IPS-20b (cell line): Measurements from ENCODE around the gene FTH1.
"Not testable (repeated sequence)": the region's sequence is repeated elsewhere in the genome, so short reads cannot be mapped to it uniquely, and the experiment has no call there.

Source experiments
- H3K27ac ChIP-seq: one replicate; pipeline ENCODE4 v1.5.1; 2013; ENCODE audit warnings: low read length
- H3K27me3 ChIP-seq: 2 replicates; pipeline ENCODE4 v1.6.1; 2013; ENCODE audit warnings: mild to moderate bottlenecking, low read length, inconsistent platforms; ENCODE audit not compliant: insufficient read depth
- H3K36me3 ChIP-seq: 2 replicates; pipeline ENCODE4 v1.6.1; 2013; ENCODE audit warnings: low read depth, mild to moderate bottlenecking, inconsistent platforms, low read length, moderate library complexity; ENCODE audit not compliant: insufficient read depth
- H3K4me1 ChIP-seq: 2 replicates; pipeline ENCODE4 v1.6.1; 2013; ENCODE audit warnings: mild to moderate bottlenecking, control low read depth, inconsistent platforms, low read length, moderate library complexity; ENCODE audit not compliant: insufficient read depth
- H3K4me3 ChIP-seq: 2 replicates; pipeline ENCODE4 v1.5.1; 2013; ENCODE audit warnings: mild to moderate bottlenecking, low read length, inconsistent platforms
- H3K9ac ChIP-seq: 2 replicates; pipeline ENCODE4 v1.6.1; 2013; ENCODE audit warnings: low read depth, mild to moderate bottlenecking, inconsistent platforms, low read length, moderate library complexity
- H3K9me3 ChIP-seq: 2 replicates; pipeline ENCODE4 v1.6.1; 2013; ENCODE audit warnings: mild to moderate bottlenecking, low read depth, low read length, inconsistent platforms; ENCODE audit not compliant: insufficient read depth

The FTH1 gene

DNA sequence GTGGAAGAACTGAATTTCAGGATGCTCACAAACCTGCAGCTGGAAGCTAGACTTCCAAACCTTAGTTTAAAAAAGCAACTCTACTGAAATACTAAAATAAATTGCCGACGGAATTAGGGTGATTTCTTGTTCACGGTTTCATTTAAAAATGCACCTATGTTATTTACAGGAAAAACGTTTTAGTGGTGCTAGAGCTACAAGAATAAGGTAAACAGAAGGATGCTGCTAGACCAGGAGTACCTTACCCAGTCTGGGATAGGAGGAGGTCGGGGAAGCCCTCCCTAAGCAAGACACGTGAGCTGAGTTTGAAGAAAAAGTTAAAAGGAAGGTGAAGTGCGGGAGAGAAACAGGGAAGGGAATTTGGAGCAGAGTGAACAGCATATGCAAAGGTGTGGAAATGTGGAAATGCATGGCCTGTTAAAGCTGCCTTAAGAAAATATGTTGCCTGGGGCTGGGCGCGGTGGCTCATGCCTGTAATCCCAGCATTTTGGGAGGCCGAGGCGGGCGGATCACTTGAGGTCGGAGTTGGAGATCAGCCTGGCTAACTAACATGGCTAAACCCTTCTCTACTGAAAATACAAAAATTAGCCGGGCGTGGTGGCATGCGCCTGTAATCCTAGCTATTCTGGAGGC is 1.4 kb upstream of the FTH1 start:
- H3K4me3 ChIP-seq = peak overlapping the region; percentile 100
- H3K27me3 ChIP-seq = no peaks in the 10 kb centered on the region
- peaks cover 33% of the 10 kb centered on the region for H3K4me1 ChIP-seq
- H3K27ac ChIP-seq = no peak overlapping the region
- H3K9ac ChIP-seq = peak overlapping the region; percentile 98; the same call in 1 of the 2 replicates
- peaks cover 23% of the 10 kb centered on the region for H3K36me3 ChIP-seq
- no peaks in the 10 kb centered on the region for H3K9me3 ChIP-seq

DNA sequence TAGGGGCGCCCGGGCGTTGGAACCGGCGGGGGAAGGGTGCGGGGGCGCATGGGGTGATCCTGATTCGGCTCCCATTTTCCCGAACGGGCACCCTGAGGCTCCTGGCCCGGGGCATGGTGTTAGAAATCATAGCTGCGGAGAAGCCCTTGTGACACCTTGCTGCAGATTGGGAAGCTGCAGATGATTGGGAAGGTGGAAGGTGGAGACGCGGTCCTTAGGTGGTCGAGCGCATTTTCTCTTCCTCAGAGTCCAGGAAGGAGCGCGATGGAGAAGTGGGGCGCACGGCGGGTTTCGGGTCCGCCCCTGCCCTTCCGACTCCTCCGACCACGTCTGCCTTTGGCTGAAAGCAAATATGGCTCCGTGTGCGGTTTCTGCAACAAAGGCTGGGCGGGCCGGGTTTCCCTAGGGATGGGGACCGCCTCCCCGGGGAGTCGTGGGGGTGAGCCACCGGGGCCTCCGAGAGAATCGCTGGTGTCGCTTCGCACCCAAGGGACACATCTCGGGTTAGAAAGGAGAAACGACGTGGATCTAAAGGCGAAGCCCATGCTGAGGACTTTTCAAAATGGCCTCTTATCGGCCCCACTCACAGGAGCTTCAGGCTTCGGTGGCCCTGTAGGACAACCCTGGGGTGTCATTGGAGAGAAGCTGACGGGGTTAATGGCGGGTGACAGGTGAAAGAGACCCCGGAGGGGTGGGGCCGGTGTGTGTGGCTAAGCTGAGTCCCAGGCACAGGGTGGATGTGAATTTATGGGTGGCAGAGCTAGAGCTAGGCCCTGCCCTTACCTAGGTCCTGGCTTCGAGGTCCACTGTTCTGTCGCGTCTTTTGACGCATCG is 707 bp upstream of the FTH1 start:
- no peaks in the 10 kb centered on the region for H3K27me3 ChIP-seq
- H3K36me3 ChIP-seq = peaks cover 30% of the 10 kb centered on the region
- H3K27ac ChIP-seq = peak overlapping the region; percentile 92
- H3K9me3 ChIP-seq = no peaks in the 10 kb centered on the region
- H3K9ac ChIP-seq = peak overlapping the region; percentile 98
- peaks cover 28% of the 10 kb centered on the region for H3K4me1 ChIP-seq
- peak overlapping the region; percentile 100 for H3K4me3 ChIP-seq

DNA sequence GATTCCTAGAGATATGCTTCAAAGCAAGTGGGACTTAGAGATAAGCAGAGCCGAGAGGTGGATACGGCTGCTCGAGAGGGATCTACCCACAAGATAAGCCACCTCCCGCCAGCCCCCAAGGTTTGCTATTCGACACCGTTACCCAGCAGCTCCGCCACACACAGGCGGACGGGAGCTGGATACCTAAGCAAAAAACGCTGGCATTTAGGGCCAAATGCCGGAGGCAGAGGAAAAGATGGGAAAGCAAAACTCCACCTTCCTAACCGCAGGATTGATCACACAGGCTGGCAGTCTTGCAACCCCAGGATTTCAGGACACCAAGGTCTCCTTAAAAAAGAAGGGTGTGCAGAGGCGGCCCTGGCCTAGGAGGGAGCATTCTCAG is 709 bp downstream of the FTH1 start:
- Histone ChIP-seq H3K27ac (no peak overlapping the region), H3K9me3 (no peaks in the 10 kb centered on the region), H3K9ac (peak overlapping the region; percentile 96), H3K27me3 (no peaks in the 10 kb centered on the region), H3K36me3 (peaks cover 36% of the 10 kb centered on the region), H3K4me3 (peak overlapping the region; percentile 100), H3K4me1 (peaks cover 17% of the 10 kb centered on the region; the same call in 1 of the 2 replicates)

GRCh38 chr11:61964666-61965271 is 2.7 kb downstream of the FTH1 start:
- not testable (repeated sequence) for H3K9me3 ChIP-seq, H3K9ac ChIP-seq, H3K27ac ChIP-seq, H3K27me3 ChIP-seq, H3K4me1 ChIP-seq
- H3K36me3 ChIP-seq = peaks cover 36% of the 10 kb centered on the region
- H3K4me3 ChIP-seq = peak overlapping the region; percentile 100

DNA sequence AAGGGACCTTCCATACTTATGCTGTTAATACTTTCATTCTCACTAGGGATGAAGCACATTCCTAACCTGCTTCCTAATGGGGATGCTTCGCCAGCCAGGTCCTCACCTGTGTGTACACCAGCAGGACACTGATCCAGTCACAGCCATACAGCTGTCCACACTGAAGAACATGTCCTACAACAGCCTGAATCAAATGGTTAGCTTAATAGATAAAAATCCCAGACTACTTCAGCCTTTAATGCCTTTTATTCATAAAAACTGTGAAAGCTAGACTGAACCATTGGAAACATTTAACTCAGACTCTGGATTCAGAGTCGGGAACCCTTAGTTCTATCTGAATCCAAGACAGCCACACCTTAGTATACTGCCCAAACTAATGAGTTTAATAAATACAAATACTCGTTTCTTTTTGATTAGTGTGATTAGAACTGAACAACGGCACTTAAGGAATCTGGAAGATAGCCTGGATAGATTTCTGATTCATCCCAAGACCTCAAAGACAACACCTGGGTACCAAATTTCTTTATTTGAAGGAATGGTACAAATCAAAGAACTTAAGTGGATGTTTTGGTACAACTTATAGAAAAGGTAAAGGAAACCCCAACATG is 3.3 kb downstream of the FTH1 start:
- Histone ChIP-seq H3K27ac (no peak overlapping the region), H3K36me3 (peaks cover 36% of the 10 kb centered on the region), H3K4me3 (no peak overlapping the region), H3K9ac (no peak overlapping the region), H3K4me1 (peaks cover 9% of the 10 kb centered on the region; the same call in 1 of the 2 replicates), H3K9me3 (no peaks in the 10 kb centered on the region), H3K27me3 (no peaks in the 10 kb centered on the region)

GRCh38 chr11:61963282-61964057 is 4.0 kb downstream of the FTH1 start:
- Histone ChIP-seq H3K9ac (no peak overlapping the region), H3K4me1 (peaks cover 4% of the 10 kb centered on the region; the same call in 1 of the 2 replicates), H3K36me3 (peaks cover 36% of the 10 kb centered on the region), H3K4me3 (no peak overlapping the region), H3K27ac (no peak overlapping the region), H3K27me3 (no peaks in the 10 kb centered on the region), H3K9me3 (no peaks in the 10 kb centered on the region)

DNA sequence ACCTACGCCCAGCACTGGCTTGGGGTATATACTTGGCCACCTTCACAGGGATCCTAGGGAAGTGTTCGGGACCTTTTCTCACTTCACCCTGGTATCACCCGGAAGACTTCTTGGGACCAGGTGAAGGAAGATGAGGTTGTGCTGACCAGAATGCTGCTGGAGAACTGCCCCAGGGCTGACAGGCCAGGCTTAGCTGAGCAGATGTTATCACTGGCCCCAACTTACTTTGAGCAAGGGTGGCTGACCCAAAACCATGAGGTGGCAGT is 4.5 kb downstream of the FTH1 start:
- Histone ChIP-seq H3K9me3 (no peaks in the 10 kb centered on the region), H3K4me1 (no peaks in the 10 kb centered on the region), H3K9ac (no peak overlapping the region), H3K27me3 (no peaks in the 10 kb centered on the region), H3K27ac (no peak overlapping the region), H3K36me3 (peaks cover 36% of the 10 kb centered on the region), H3K4me3 (no peak overlapping the region)

DNA sequence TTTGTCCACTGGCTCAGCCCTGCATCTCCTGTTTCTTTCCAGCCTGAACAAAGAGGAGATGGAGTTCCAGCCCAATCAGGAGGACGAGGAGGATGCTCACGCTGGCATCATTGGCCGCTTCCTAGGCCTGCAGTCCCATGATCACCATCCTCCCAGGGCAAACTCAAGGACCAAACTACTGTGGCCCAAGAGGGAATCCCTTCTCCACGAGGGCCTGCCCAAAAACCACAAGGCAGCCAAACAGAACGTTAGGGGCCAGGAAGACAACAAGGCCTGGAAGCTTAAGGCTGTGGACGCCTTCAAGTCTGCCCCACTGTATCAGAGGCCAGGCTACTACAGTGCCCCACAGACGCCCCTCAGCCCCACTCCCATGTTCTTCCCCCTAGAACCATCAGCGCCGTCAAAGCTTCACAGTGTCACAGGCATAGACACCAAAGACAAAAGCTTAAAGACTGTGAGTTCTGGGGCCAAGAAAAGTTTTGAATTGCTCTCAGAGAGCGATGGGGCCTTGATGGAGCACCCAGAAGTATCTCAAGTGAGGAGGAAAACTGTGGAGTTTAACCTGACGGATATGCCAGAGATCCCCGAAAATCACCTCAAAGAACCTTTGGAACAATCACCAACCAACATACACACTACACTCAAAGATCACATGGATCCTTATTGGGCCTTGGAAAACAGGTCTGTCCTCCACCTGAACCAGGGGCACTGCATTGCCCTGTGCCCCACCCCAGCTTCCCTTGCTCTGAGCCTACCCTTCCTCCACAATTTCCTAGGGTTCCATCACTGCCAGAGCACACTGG is 5.0 kb downstream of the FTH1 start:
- Histone ChIP-seq H3K9ac (no peak overlapping the region), H3K9me3 (no peaks in the 10 kb centered on the region), H3K4me1 (no peaks in the 10 kb centered on the region), H3K27me3 (no peaks in the 10 kb centered on the region), H3K4me3 (no peak overlapping the region), H3K36me3 (peaks cover 36% of the 10 kb centered on the region), H3K27ac (no peak overlapping the region)

DNA sequence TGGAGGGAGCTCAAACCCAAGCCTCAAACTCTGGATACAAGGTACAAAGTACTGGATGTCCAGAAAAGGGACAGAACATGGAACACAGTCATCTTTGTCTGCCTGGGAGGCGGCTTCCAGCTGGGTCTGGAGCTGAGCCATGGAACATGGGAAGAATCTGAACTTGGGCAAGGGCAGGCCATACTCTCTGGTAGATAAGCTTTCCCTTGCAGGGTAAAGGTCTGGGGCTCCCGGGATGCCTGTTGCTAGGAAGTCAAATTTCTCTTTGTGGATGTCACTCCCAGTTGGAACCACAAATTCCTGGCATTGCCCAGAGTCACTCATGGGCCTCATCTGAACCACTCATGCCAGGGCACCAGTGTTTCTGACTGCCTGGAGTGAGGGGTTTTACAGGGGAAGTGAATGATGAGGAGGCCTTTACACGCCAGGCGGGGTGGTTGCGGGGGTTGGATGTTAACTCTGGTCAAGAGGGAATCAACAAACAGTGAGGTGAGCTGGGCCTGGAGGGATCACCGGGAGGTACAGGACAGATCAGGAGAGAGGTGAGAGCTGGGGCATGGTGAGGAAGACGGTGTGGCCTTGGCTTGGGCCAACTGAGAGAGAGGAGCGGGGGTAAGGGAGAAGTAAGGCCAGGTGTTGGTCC is 5.7 kb downstream of the FTH1 start:
- no peak overlapping the region for H3K9ac ChIP-seq
- peaks cover 4% of the 10 kb centered on the region; the same call in 1 of the 2 replicates for H3K27me3 ChIP-seq
- no peak overlapping the region for H3K27ac ChIP-seq
- H3K4me1 ChIP-seq = no peaks in the 10 kb centered on the region
- H3K4me3 ChIP-seq = no peak overlapping the region
- H3K36me3 ChIP-seq = peaks cover 36% of the 10 kb centered on the region
- no peaks in the 10 kb centered on the region for H3K9me3 ChIP-seq

- peaks cover 30% of the 10 kb centered on the region for H3K36me3 ChIP-seq
- no peaks in the 10 kb centered on the region for H3K9me3 ChIP-seq
- H3K9ac ChIP-seq = no peak overlapping the region
- H3K27ac ChIP-seq = no peak overlapping the region
- H3K4me1 ChIP-seq = no peaks in the 10 kb centered on the region
- H3K4me3 ChIP-seq = no peak overlapping the region
- H3K27me3 ChIP-seq = peaks cover 16% of the 10 kb centered on the region
Observed at GRCh38 chr11:61960532-61960931, 6.9 kb downstream of the FTH1 start.
